Body of pancreas (tissue), 4 donors: ENCODE measurements around the gene DUSP6.

ENCODE experiments used
- POLR2A ChIP-seq, 3 donors: fragments of 450-650 bp; IDR thresholded peaks; one replicate each; pipeline ENCODE4 v1.6.1; 2016; ENCODE audit warnings: antibody characterized with exemption in 3 of 3, mild to moderate bottlenecking in 2 of 3
- TF ChIP-seq, protein P1 (sequence below), 7 experiments: fragments of 450-650 bp in 4 of 7; fragments of 200-600 bp in 3 of 7; sonication (generic) in 3 of 7; IDR thresholded peaks; one replicate each; pipeline ENCODE4 v1.5.1; 2016 to 2019; ENCODE audit warnings: antibody characterized with exemption in 7 of 7

DNA sequence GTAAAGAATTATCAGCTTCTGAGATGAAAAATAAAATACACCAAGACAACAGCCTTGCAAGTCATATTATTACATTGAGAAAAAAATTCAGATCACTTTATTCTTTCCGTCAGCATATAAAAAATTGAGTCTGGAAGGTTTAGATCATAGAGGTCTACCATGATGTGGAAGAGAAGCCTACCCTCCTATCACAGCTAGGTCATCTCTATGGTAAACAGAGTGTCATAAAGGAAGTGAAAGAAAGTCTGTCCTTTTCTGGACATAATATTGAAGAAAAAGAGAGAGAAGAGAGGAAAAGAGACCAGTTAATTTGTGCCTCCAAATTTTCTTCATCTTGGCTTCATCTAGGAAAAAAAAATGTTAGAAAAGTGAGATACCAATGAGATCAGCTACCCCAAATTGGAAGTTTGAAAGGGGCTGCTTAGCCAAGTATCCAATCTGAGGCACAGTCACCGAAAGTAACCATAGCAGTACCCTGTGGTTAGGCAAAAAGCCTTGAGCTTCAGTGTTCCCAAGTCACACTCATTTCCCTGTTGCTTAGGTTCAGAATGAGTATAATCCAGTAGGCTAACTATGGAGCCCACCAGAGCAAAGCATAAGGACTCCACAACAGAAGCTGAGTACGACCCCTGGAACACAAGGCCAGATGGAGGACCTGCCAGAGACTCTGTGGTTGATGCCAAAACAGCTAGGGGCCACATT, 38.1 kb downstream of the DUSP6 start:
- TF ChIP-seq, protein P1, sequence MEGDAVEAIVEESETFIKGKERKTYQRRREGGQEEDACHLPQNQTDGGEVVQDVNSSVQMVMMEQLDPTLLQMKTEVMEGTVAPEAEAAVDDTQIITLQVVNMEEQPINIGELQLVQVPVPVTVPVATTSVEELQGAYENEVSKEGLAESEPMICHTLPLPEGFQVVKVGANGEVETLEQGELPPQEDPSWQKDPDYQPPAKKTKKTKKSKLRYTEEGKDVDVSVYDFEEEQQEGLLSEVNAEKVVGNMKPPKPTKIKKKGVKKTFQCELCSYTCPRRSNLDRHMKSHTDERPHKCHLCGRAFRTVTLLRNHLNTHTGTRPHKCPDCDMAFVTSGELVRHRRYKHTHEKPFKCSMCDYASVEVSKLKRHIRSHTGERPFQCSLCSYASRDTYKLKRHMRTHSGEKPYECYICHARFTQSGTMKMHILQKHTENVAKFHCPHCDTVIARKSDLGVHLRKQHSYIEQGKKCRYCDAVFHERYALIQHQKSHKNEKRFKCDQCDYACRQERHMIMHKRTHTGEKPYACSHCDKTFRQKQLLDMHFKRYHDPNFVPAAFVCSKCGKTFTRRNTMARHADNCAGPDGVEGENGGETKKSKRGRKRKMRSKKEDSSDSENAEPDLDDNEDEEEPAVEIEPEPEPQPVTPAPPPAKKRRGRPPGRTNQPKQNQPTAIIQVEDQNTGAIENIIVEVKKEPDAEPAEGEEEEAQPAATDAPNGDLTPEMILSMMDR (IDR thresholded peaks at IDR 0.05): no peak
- no peak for TF ChIP-seq POLR2A (IDR thresholded peaks at IDR 0.05)
